HAP-1 (cell line): ENCODE results near the gene MRPL55.

ENCODE experiments used
- DNase-seq, 2 experiments: peaks; one replicate each; pipeline ENCODE4 v3.0.0-alpha.2; 2016 to 2020; ENCODE audit warnings: low spot score in 2 of 2
- H3K27me3 ChIP-seq: fragments of 250-450 bp; sonication (Bioruptor Pico); 2 replicates; pipeline ENCODE4 v1.5.1; 2020; ENCODE audit warnings: low read depth, mild to moderate bottlenecking, moderate library complexity
- H3K36me3 ChIP-seq: fragments of 250-450 bp; sonication (Bioruptor Pico); replicated peaks from 2 replicates; pipeline ENCODE4 v1.5.1; 2020; ENCODE audit warnings: mild to moderate bottlenecking
- H3K4me1 ChIP-seq: fragments of 250-450 bp; sonication (Bioruptor Pico); 2 replicates; pipeline ENCODE4 v1.5.1; 2020; ENCODE audit warnings: mild to moderate bottlenecking
- H3K4me3 ChIP-seq: fragments of 250-450 bp; sonication (Bioruptor Pico); 2 replicates; pipeline ENCODE4 v1.5.1; 2020; ENCODE audit warnings: mild to moderate bottlenecking, moderate library complexity
- H3K9me3 ChIP-seq: fragments of 250-450 bp; sonication (Bioruptor Pico); 2 replicates; pipeline ENCODE4 v1.5.1; 2020; ENCODE audit warnings: mild to moderate bottlenecking, moderate library complexity
- in situ Hi-C: fragments of 300-500 bp; cut with MboI; formaldehyde crosslinking; loops from 3 replicates; pipeline ENCODE4 v1.14.3; 2020; ENCODE audit warnings: low sequenced_read_pairs, inconsistent platforms, mixed read lengths

Gene MRPL55

GRCh38 chr1:228106800-228107054 lies 2.4 kb downstream of the MRPL55 start:
- in situ Hi-C loops, result no loop called here

DNA sequence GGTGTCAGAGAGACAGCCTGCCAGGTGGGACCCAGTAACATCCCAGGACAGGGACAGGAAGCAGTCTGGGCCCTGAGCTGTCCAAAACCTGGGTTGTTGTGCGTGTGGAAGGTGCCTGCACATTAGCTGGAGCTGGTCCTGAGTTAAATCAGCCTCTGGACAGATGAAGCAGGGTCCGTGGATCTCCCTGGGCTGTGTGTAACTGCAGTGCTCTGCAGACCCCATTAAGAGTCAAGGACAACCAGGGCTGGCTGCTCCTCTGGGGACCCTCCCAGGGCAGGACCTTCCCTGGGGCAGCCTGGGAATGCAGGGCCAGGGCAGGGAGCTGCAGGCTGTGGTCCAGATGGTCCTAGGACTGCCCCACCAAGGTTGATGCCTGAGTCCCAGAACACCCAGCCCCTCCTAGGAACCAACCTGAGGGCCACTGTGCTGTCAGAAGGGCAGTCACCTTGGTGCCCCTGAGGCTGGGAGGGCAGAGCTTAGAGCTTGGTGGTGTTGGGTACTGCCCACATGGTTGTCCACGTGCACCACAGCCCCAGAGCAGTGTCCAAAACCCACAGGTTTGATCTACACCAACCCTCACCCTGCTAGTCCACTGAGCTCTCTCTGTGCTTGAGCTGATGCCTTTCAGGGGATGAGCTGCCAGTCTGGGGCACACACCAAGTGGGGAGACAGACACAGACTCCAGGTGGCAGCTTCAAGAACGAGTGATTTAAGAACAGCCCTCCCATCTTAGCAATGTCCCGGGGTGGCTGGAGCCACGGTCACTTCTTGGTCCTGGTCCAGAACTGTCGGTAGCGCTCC lies 2.9 kb downstream of the MRPL55 start:
- peaks cover 8% of the 10 kb centered on the region for H3K4me1 ChIP-seq
- no peak overlapping the region for H3K4me3 ChIP-seq
- H3K9me3 ChIP-seq, result no peaks in the 10 kb centered on the region
- peaks cover 18% of the 10 kb centered on the region for H3K36me3 ChIP-seq
- in situ Hi-C loops, result no loop called here
- DNase-seq, result no peak
- H3K27me3 ChIP-seq, result no peaks in the 10 kb centered on the region

More at GRCh38 chr1:228106800-228107054, 2.4 kb downstream of the MRPL55 start:
- no peak overlapping the region for H3K4me3 ChIP-seq
- H3K9me3 ChIP-seq, result no peaks in the 10 kb centered on the region
- H3K36me3 ChIP-seq, result peaks cover 13% of the 10 kb centered on the region
- no peak for DNase-seq
- H3K4me1 ChIP-seq, result peaks cover 8% of the 10 kb centered on the region
- H3K27me3 ChIP-seq, result no peaks in the 10 kb centered on the region

- Histone ChIP-seq H3K36me3 (peaks cover 26% of the 10 kb centered on the region), H3K27me3 (no peaks in the 10 kb centered on the region), H3K4me1 (peaks cover 8% of the 10 kb centered on the region), H3K9me3 (no peaks in the 10 kb centered on the region), H3K4me3 (no peak overlapping the region)
- DNase-seq, result no peak
- in situ Hi-C loops, result no loop called here
Observed at GRCh38 chr1:228105270-228105995, 3.7 kb downstream of the MRPL55 start.

DNA sequence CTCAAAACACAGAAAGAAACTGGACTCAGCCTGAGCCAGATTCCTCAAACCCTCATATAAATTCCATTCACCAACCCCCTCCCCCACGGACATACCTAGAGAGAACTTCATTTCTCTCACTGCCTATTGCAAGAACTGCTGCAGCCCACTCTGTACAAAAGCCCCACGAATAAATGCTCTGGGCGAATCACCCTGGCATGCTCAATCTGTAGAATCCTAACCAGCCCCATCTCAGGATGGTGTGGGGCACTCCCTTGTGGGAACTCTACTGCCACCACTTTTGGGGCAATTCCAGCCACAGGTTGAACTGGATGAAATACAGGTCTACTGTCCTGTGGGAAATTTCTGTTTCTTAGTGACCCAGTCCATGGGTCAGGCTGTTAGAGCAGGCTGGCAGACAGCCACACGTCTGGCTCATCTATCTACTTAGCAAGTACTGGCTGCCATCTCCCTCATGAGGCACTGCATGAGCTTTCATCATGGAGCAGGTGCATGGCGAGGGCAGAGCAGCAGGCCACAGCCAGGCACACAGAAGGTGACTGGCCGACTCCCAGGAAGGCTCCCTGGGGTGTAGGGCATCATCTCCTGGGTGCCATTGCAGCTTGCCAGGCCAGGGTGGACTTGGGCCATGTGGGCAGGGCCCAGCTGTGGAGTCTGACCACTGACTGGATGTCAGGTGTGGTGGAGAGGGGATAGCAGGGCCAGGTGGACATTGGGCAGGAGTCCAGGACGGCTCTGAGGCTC lies 4.4 kb downstream of the MRPL55 start:
- H3K36me3 ChIP-seq, result peaks cover 33% of the 10 kb centered on the region
- in situ Hi-C loops, result no loop called here
- no peak overlapping the region for H3K4me3 ChIP-seq

GRCh38 chr1:228102791-228103620 lies 6.1 kb downstream of the MRPL55 start, which contains the start of gene C1orf35:
TSS of gene C1orf35 (minus strand) at chr1:228103325. CDS start at chr1:228103227, 98 bp downstream.
- Histone ChIP-seq H3K4me3 (peak within 1 kb of the TSS; percentile 97), H3K27me3 (no peaks in the 10 kb centered on the region), H3K36me3 (peaks cover 50% of the 10 kb centered on the region), H3K4me1 (peaks cover 5% of the 10 kb centered on the region), H3K9me3 (no peaks in the 10 kb centered on the region)
- peak; percentile 92 to 96 for DNase-seq
- in situ Hi-C loops, result no loop called here

More for the DNA sequence above, 4.4 kb downstream of the MRPL55 start:
- peaks cover 8% of the 10 kb centered on the region for H3K4me1 ChIP-seq
- H3K9me3 ChIP-seq, result no peaks in the 10 kb centered on the region
- H3K27me3 ChIP-seq, result no peaks in the 10 kb centered on the region
- no peak for DNase-seq

GRCh38 chr1:228101994-228102790 lies 6.9 kb downstream of the MRPL55 start:
- in situ Hi-C loops, result no loop called here
- peak in 1 of 2 experiments; percentile 78 for DNase-seq
- Histone ChIP-seq H3K36me3 (peaks cover 52% of the 10 kb centered on the region), H3K4me1 (peaks cover 5% of the 10 kb centered on the region), H3K4me3 (peak overlapping the region; percentile 97), H3K27me3 (no peaks in the 10 kb centered on the region), H3K9me3 (no peaks in the 10 kb centered on the region)

DNA sequence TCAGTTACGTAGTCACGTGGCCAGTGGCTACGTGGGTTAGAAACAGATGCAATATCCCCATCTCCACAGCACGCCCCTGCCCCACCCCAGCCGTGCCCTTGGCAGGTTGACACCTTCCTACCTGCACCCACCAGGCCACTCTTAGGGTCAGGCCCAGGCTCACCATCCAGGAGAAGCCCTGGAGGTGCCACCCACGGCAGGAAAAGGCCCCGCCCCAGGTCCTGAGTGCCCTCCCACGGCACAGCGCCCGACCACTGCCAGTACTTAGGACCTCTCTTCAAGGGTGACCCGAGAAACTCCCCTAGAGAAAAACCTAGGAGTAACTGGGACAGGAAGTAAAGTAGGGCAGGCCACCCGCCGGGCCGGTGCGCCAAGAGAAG lies 7.5 kb downstream of the MRPL55 start:
- Histone ChIP-seq H3K36me3 (peaks cover 54% of the 10 kb centered on the region), H3K9me3 (no peaks in the 10 kb centered on the region), H3K27me3 (no peaks in the 10 kb centered on the region), H3K4me1 (peaks cover 5% of the 10 kb centered on the region), H3K4me3 (peak overlapping the region; percentile 97)
- in situ Hi-C loops, result no loop called here
- no peak for DNase-seq

- DNase-seq, result peak in 1 of 2 experiments; percentile 18
- Histone ChIP-seq H3K27me3 (no peaks in the 10 kb centered on the region), H3K4me1 (peaks cover 5% of the 10 kb centered on the region), H3K9me3 (no peaks in the 10 kb centered on the region), H3K36me3 (peaks cover 55% of the 10 kb centered on the region), H3K4me3 (peak overlapping the region; percentile 97)
- in situ Hi-C loops, result no loop called here
Observed at GRCh38 chr1:228100822-228101613, 8.1 kb downstream of the MRPL55 start.

DNA sequence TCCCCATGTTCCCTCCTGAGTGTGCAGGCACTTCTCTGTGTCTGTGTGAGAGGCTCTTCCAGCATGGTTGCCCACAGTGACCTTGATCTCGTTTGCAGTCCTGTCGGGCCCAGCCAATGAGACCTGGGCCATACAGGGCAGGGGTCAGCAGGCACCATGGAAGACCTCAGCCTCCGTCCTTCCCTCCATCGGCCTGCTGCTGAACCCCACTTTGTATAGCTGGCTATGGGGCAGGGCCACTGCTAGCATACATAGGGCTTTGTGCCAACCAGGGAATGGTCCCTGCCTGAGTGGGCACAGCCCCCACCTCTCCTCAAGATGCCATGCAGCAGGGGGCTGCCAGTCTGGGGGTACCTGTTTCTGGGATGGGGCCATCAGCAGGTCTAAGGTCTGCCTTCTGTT lies 9.8 kb downstream of the MRPL55 start:
- peaks cover 5% of the 10 kb centered on the region for H3K4me1 ChIP-seq
- in situ Hi-C loops, result no loop called here
- H3K27me3 ChIP-seq, result no peaks in the 10 kb centered on the region
- H3K4me3 ChIP-seq, result no peak overlapping the region
- H3K9me3 ChIP-seq, result peaks cover 4% of the 10 kb centered on the region; the same call in 1 of the 2 replicates
- no peak for DNase-seq
- H3K36me3 ChIP-seq, result peaks cover 59% of the 10 kb centered on the region

DNA sequence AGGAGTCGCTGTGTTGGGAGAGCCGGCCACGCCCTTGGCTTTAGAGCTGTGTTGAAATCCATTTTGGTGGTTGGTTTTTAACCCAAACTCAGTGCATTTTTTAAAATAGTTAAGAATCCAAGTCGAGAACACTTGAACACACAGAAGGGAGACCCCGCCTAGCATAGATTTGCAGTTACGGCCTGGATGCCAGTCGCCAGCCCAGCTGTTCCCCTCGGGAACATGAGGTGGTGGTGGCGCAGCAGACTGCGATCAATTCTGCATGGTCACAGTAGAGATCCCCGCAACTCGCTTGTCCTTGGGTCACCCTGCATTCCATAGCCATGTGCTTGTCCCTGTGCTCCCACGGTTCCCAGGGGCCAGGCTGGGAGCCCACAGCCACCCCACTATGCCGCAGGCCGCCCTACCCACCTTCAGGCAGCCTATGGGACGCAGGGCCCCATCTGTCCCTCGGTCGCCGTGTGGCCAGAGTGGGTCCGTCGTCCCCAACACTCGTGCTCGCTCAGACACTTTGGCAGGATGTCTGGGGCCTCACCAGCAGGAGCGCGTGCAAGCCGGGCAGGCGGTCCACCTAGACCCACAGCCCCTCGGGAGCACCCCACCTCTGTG lies 10.7 kb downstream of the MRPL55 start:
- peak in 1 of 2 experiments; percentile 9 for DNase-seq
- no peak overlapping the region for H3K4me3 ChIP-seq
- H3K4me1 ChIP-seq, result no peaks in the 10 kb centered on the region; the same call in 1 of the 2 replicates
- H3K36me3 ChIP-seq, result peaks cover 59% of the 10 kb centered on the region
- peaks cover 6% of the 10 kb centered on the region; the same call in 1 of the 2 replicates for H3K9me3 ChIP-seq
- in situ Hi-C loops, result no loop called here
- no peaks in the 10 kb centered on the region for H3K27me3 ChIP-seq

DNA sequence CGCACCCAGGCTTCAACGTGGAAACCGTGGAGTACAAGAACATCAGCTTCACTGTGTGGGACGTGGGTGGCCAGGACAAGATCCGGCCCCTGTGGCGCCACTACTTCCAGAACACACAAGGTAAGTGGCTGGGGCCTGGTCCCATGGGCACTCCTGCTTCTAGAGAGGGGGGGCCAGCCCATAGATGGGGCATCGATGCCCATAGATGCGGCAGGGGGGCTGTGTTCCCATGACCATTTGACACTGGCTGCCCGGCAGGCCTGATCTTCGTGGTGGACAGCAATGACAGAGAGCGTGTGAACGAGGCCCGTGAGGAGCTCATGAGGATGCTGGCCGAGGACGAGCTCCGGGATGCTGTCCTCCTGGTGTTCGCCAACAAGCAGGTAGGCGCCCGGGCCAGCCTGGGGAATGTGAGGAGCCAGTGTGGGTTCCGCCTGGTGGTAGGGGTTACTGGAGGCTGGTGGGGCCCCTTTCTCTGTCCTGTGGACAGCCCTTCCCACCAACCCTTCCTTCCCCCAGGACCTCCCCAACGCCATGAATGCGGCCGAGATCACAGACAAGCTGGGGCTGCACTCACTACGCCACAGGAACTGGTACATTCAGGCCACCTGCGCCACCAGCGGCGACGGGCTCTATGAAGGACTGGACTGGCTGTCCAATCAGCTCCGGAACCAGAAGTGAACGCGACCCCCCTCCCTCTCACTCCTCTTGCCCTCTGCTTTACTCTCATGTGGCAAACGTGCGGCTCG lies 11.6 kb downstream of the MRPL55 start:
- in situ Hi-C loops, result no loop called here
- peaks cover 65% of the 10 kb centered on the region for H3K36me3 ChIP-seq

More for the DNA sequence above, 11.6 kb downstream of the MRPL55 start:
- peak in 1 of 2 experiments; percentile 7 for DNase-seq
- H3K4me1 ChIP-seq, result no peaks in the 10 kb centered on the region
- no peaks in the 10 kb centered on the region for H3K27me3 ChIP-seq
- H3K4me3 ChIP-seq, result no peak overlapping the region
- H3K9me3 ChIP-seq, result peaks cover 6% of the 10 kb centered on the region; the same call in 1 of the 2 replicates
